Activated naive CD4-positive, alpha-beta T cell treated with anti-CD3 and anti-CD28 coated beads, Interleukin-2, amount 10 ng/mL, durations not matched to agents 7 days and 5 days (primary cell): ENCODE results near the gene POLR2F.
"Not testable (repeated sequence)": the region's sequence is repeated elsewhere in the genome, so short reads cannot be mapped to it uniquely, and the experiment has no call there.

ENCODE experiments used
- CTCF ChIA-PET: fragments of 350-600 bp; sonication (Branson Sonifier 250); formaldehyde crosslinking; loops from one replicate; lab custom pipeline; 2021; ENCODE audit warnings: antibody characterized with exemption; lab: Charles Lee
- DNase-seq: peaks from one replicate; pipeline ENCODE4 v3.0.0-alpha.2; 2020
- H3K27ac Mint-ChIP-seq: one replicate; pipeline ENCODE4 v1.8.0; 2021; ENCODE audit warnings: mild to moderate bottlenecking, moderate library complexity, mixed read lengths
- H3K27me3 Mint-ChIP-seq: one replicate; pipeline ENCODE4 v1.8.0; 2021; ENCODE audit warnings: mild to moderate bottlenecking, mixed read lengths
- H3K36me3 Mint-ChIP-seq: one replicate; pipeline ENCODE4 v1.8.0; 2021; ENCODE audit warnings: mixed read lengths
- H3K4me1 Mint-ChIP-seq: one replicate; pipeline ENCODE4 v1.8.0; 2021; ENCODE audit warnings: mixed read lengths
- H3K4me3 Mint-ChIP-seq: one replicate; pipeline ENCODE4 v1.8.0; 2021; ENCODE audit warnings: mild to moderate bottlenecking, moderate library complexity, mixed read lengths
- H3K9me3 Mint-ChIP-seq: one replicate; pipeline ENCODE4 v1.8.0; 2021; ENCODE audit warnings: mixed read lengths

Gene POLR2F

DNA sequence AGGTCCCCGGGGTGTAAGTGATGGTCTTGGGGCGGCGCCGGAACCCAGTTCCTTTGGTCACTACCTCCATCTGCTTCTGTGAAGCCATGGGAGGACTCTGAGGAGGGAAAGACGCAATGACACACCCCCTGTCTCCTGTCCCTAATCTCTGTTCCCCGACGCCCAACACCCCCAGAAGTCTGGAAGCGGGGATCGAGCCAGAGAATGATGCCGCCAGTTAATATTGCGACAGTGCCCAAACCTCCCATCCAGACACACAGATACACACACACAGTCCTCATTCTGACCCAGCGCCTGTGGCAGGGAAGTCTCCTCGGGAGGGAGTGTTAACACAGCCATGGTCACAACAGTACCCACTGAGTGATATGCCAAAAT is 450 bp upstream of the POLR2F start:
- CTCF ChIA-PET, result interaction anchor here (0.6 to 2.6 kb wide), 5 partner anchors 13 to 1544 kb away, joined by 3 to 7 read pairs (median 6); no protein-coding TSS in a partner anchor
- peak overlapping the region; percentile 96 for H3K4me3 Mint-ChIP-seq
- peaks cover 29% of the 10 kb centered on the region for H3K4me1 Mint-ChIP-seq
- H3K9me3 Mint-ChIP-seq, result no peaks in the 10 kb centered on the region
- DNase-seq, result no peak
- no peak overlapping the region for H3K27ac Mint-ChIP-seq
- H3K36me3 Mint-ChIP-seq, result peaks cover 16% of the 10 kb centered on the region
- H3K27me3 Mint-ChIP-seq, result peaks cover 31% of the 10 kb centered on the region

GRCh38 chr22:37954686-37955085 is 1.2 kb downstream of the POLR2F start:
- Mint-ChIP-seq H3K27ac (peak overlapping the region; percentile 86), H3K36me3 (peaks cover 29% of the 10 kb centered on the region)
- no peak for DNase-seq

DNA sequence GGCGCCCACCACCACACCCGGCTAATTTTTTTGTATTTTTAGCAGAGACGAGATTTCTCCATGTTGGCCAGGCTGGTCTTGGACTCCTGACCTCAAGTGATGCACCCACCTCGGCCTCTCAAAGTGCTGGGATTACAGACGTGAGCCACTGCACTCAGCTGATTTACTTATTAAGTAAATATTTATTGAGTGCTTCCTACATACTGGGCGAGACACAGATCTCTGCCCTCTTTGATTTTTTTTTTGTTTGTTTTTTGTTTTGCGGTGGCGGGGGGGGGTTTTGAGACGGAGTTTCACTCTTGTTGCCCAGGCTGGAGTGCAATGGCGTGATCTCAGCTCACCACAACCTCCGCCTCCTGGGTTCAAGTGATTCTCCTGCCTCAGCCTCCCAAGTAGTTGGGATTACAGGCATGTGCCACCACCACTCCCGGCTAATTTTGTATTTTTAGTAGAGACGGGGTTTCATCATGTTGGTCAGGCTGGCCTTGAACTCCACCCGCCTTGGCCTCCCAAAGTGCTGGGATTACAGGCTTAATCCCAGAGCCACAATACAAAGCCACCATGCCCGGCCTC is 2.4 kb downstream of the POLR2F start:
- peaks cover 29% of the 10 kb centered on the region for H3K4me1 Mint-ChIP-seq
- H3K4me3 Mint-ChIP-seq, H3K9me3 Mint-ChIP-seq, H3K27ac Mint-ChIP-seq, CTCF ChIA-PET, DNase-seq: not testable (repeated sequence)
- peaks cover 25% of the 10 kb centered on the region for H3K27me3 Mint-ChIP-seq
- H3K36me3 Mint-ChIP-seq, result peaks cover 32% of the 10 kb centered on the region

More at GRCh38 chr22:37954686-37955085, 1.2 kb downstream of the POLR2F start:
- H3K27me3 Mint-ChIP-seq, result peaks cover 31% of the 10 kb centered on the region
- peaks cover 29% of the 10 kb centered on the region for H3K4me1 Mint-ChIP-seq
- H3K9me3 Mint-ChIP-seq, result no peaks in the 10 kb centered on the region
- H3K4me3 Mint-ChIP-seq, result peak overlapping the region; percentile 96
- CTCF ChIA-PET, result interaction anchor here (0.7 to 2.6 kb wide), 5 partner anchors 11 to 771 kb away, joined by 3 to 7 read pairs (median 6); no protein-coding TSS in a partner anchor

DNA sequence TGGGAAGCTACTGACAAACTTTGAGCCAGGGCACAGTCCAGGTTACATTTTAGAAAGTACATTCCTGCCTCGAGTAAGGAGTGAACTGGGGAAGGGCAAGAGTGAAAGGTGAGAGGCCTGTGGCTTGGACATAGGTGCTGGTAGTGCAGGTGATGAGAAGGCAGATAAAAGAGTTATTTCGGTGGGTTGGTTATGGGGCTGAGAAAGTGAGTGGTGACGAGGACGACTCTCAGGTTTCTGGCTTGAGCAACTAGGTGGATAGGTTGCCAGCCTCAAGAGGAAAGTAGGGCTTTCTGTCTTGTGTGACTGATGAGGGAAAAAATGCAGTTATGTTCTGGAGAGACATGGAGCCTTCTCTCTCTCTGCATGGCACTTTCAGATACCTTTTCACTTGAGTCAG is 3.7 kb downstream of the POLR2F start:
- Mint-ChIP-seq H3K27ac (no peak overlapping the region), H3K4me3 (no peak overlapping the region), H3K36me3 (peaks cover 45% of the 10 kb centered on the region), H3K4me1 (peaks cover 29% of the 10 kb centered on the region), H3K9me3 (no peaks in the 10 kb centered on the region), H3K27me3 (peaks cover 13% of the 10 kb centered on the region)
- CTCF ChIA-PET, result no interaction called here
- DNase-seq, result no peak

- Mint-ChIP-seq H3K4me3 (no peak overlapping the region), H3K36me3 (peaks cover 46% of the 10 kb centered on the region), H3K27ac (no peak overlapping the region), H3K27me3 (no peaks in the 10 kb centered on the region), H3K4me1 (peaks cover 12% of the 10 kb centered on the region), H3K9me3 (no peaks in the 10 kb centered on the region)
- CTCF ChIA-PET, result no interaction called here
- DNase-seq, result no peak
These were observed 5.8 kb downstream of the POLR2F start for GRCh38 chr22:37959231-37959825.

DNA sequence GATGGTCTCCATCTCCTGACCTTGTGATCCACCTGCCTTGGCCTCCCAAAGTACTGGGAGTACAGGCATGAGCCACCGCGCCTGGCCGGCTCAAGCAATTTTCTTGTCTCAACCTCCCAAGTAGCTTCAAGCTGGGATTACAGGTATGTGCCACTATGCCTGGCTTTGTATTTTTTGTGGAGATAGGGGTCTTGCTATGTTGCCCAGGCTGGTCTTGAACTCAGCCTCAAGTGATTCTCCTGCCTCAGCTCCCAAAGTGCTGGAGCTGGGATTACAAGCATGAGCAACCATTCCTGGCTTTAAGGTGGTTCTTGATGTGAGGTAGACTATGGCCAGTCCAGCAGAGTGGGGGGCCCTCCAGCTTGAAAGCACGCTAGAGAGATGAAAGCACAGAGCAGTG is 7.6 kb downstream of the POLR2F start:
- no peak overlapping the region for H3K27ac Mint-ChIP-seq
- H3K36me3 Mint-ChIP-seq, result peaks cover 52% of the 10 kb centered on the region
- no peak overlapping the region for H3K4me3 Mint-ChIP-seq
- CTCF ChIA-PET, result interaction anchor here (0.7 to 1.1 kb wide), 2 partner anchors 11 to 87 kb away, joined by 3 read pairs; no protein-coding TSS in a partner anchor
- no peaks in the 10 kb centered on the region for H3K9me3 Mint-ChIP-seq
- DNase-seq, result no peak
- no peaks in the 10 kb centered on the region for H3K27me3 Mint-ChIP-seq
- H3K4me1 Mint-ChIP-seq, result peaks cover 5% of the 10 kb centered on the region

- Mint-ChIP-seq H3K27ac (no peak overlapping the region), H3K27me3 (no peaks in the 10 kb centered on the region), H3K36me3 (peaks cover 30% of the 10 kb centered on the region), H3K4me3 (no peak overlapping the region), H3K4me1 (peaks cover 2% of the 10 kb centered on the region), H3K9me3 (no peaks in the 10 kb centered on the region)
- DNase-seq, result no peak
- CTCF ChIA-PET, result interaction anchor here (0.8 to 6.8 kb wide), 7 partner anchors 12 to 157 kb away, joined by 3 to 65 read pairs (median 6); partner anchors contain the start of genes C22orf23 and POLR2F
These were observed 12.6 kb downstream of the POLR2F start for GRCh38 chr22:37965940-37966664.

GRCh38 chr22:37967147-37967546 is 13.6 kb downstream of the POLR2F start:
- Mint-ChIP-seq H3K4me1 (peaks cover 2% of the 10 kb centered on the region), H3K27me3 (no peaks in the 10 kb centered on the region), H3K27ac (no peak overlapping the region), H3K36me3 (peaks cover 20% of the 10 kb centered on the region), H3K9me3 (no peaks in the 10 kb centered on the region), H3K4me3 (no peak overlapping the region)
- DNase-seq, result no peak
- CTCF ChIA-PET, result interaction anchor here (0.8 to 6.8 kb wide), 2 partner anchors 80 to 149 kb away, joined by 3 to 65 read pairs; no protein-coding TSS in a partner anchor

DNA sequence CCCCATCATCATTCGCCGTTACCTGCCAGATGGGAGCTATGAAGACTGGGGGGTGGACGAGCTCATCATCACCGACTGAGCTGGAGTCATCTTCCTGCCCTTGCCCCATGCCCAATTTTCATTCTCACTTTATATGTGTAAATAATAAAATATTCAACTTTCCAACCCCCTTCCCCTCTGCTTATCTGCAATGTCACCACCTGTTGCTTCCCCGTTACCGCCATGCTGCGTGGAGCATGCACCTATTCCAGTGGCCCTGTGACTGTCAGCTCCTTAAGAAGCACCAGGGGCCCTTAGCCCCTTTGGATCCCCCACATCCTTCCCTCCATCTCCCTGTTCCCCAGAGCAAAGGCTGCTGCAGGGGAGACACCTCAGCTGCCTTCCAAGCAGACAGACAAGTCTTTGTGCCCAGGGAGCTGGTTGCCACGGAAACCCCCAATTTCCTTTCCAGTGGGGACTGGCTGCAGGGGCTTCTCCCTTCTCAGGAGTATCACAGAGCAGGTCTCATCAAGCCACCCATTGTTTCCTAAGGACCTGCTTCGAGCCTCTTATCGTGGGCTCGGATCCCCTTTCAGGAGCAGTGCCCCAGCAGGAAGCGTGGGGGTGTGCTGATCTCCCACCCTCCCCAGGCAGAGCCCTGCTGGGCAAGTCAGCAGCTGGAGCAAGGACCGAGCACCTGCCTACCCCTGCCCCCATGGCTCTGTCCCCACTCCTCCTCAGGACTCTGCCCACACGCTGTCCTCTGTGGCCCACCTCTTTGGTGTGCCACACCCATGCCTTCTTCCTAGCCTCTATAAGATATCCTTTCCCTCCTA is 14.3 kb downstream of the POLR2F start:
- Mint-ChIP-seq H3K9me3 (no peaks in the 10 kb centered on the region), H3K27ac (no peak overlapping the region), H3K4me3 (no peak overlapping the region), H3K36me3 (peaks cover 18% of the 10 kb centered on the region), H3K27me3 (no peaks in the 10 kb centered on the region), H3K4me1 (peaks cover 2% of the 10 kb centered on the region)
- CTCF ChIA-PET, result interaction anchor here (0.8 to 6.8 kb wide), 2 partner anchors 81 to 150 kb away, joined by 3 to 65 read pairs; no protein-coding TSS in a partner anchor
- DNase-seq, result no peak

GRCh38 chr22:37968452-37969251 is 15.2 kb downstream of the POLR2F start:
- H3K27me3 Mint-ChIP-seq, result no peaks in the 10 kb centered on the region
- no peak overlapping the region for H3K4me3 Mint-ChIP-seq
- no peak overlapping the region for H3K27ac Mint-ChIP-seq
- peaks cover 18% of the 10 kb centered on the region for H3K36me3 Mint-ChIP-seq
- CTCF ChIA-PET, result interaction anchor here (6.8 kb wide), 1 partner anchor 151 kb away, joined by 65 read pairs; no protein-coding TSS in a partner anchor
- no peak for DNase-seq
- peaks cover 2% of the 10 kb centered on the region for H3K4me1 Mint-ChIP-seq
- H3K9me3 Mint-ChIP-seq, result no peaks in the 10 kb centered on the region

GRCh38 chr22:37970864-37971263 is 17.4 kb downstream of the POLR2F start:
- H3K4me3 Mint-ChIP-seq, result no peak overlapping the region

GRCh38 chr22:37971475-37972434 is 18.3 kb downstream of the POLR2F start:
- Mint-ChIP-seq H3K27ac (peak overlapping the region; percentile 17), H3K36me3 (peaks cover 9% of the 10 kb centered on the region), H3K9me3 (no peaks in the 10 kb centered on the region), H3K4me3 (no peak overlapping the region), H3K4me1 (no peaks in the 10 kb centered on the region), H3K27me3 (no peaks in the 10 kb centered on the region)
- no peak for DNase-seq
- CTCF ChIA-PET, result interaction anchor here (0.6 to 1.1 kb wide), 2 partner anchors 38 to 149 kb away, joined by 3 to 4 read pairs; partner anchors contain the start of gene GALR3

More at GRCh38 chr22:37970864-37971263, 17.4 kb downstream of the POLR2F start:
- Mint-ChIP-seq H3K27ac (no peak overlapping the region), H3K27me3 (no peaks in the 10 kb centered on the region), H3K9me3 (no peaks in the 10 kb centered on the region), H3K36me3 (peaks cover 12% of the 10 kb centered on the region), H3K4me1 (no peaks in the 10 kb centered on the region)
- no peak for DNase-seq
- CTCF ChIA-PET, result interaction anchor here (0.9 kb wide), 1 partner anchor 116 kb away, joined by 3 read pairs; no protein-coding TSS in a partner anchor
